Measurements from ENCODE around the gene KIAA1549.

The KIAA1549 gene

GRCh38 chr7:138962561-138963270 lies 18.5 kb downstream of the KIAA1549 start:
- no peak overlapping the region for H3K4me3 ChIP-seq (ENCODE audit: low read depth in 1 of 5, low read length in 5 of 5)
- no peaks in the 10 kb centered on the region for H3K9me3 ChIP-seq (ENCODE audit: control insufficient read depth in 5 of 5, low read length in 5 of 5)
- H3K27ac ChIP-seq (ENCODE audit: low read depth, low read length): no peak overlapping the region
- H3K27me3 ChIP-seq (ENCODE audit: control insufficient read depth in 5 of 5, insufficient read depth in 4 of 5, low read length in 5 of 5): no peaks in the 10 kb centered on the region
- no peaks in the 10 kb centered on the region for H3K36me3 ChIP-seq (ENCODE audit: control insufficient read depth in 5 of 5, insufficient read depth in 5 of 5, low read length in 5 of 5)
- no peak overlapping the region for H3K9ac ChIP-seq (ENCODE audit: low read length in 5 of 5)
- peaks cover 0 to 9% (median 5%) of the 10 kb centered on the region in 5 donors for H3K4me1 ChIP-seq (ENCODE audit: control insufficient read depth in 5 of 5, insufficient read depth in 5 of 5, low read length in 5 of 5)

GRCh38 chr7:138961159-138961558 lies 20.0 kb downstream of the KIAA1549 start:
- Histone ChIP-seq H3K27me3 (ENCODE audit: control insufficient read depth in 5 of 5, insufficient read depth in 4 of 5, low read length in 5 of 5) (no peaks in the 10 kb centered on the region), H3K9me3 (ENCODE audit: control insufficient read depth in 5 of 5, low read length in 5 of 5) (no peaks in the 10 kb centered on the region), H3K4me1 (ENCODE audit: control insufficient read depth in 5 of 5, insufficient read depth in 5 of 5, low read length in 5 of 5) (peaks cover 0 to 9% (median 5%) of the 10 kb centered on the region in 5 donors), H3K4me3 (ENCODE audit: low read depth in 1 of 5, low read length in 5 of 5) (no peak overlapping the region), H3K27ac (ENCODE audit: low read depth, low read length) (no peak overlapping the region), H3K9ac (ENCODE audit: low read length in 5 of 5) (no peak overlapping the region), H3K36me3 (ENCODE audit: control insufficient read depth in 5 of 5, insufficient read depth in 5 of 5, low read length in 5 of 5) (no peaks in the 10 kb centered on the region)

GRCh38 chr7:138958391-138958956 lies 22.7 kb downstream of the KIAA1549 start:
- Histone ChIP-seq H3K9me3 (ENCODE audit: control insufficient read depth in 5 of 5, low read length in 5 of 5) (no peaks in the 10 kb centered on the region), H3K27me3 (ENCODE audit: control insufficient read depth in 5 of 5, insufficient read depth in 4 of 5, low read length in 5 of 5) (no peaks in the 10 kb centered on the region), H3K4me1 (ENCODE audit: control insufficient read depth in 5 of 5, insufficient read depth in 5 of 5, low read length in 5 of 5) (peaks cover 0 to 9% (median 5%) of the 10 kb centered on the region in 5 donors), H3K36me3 (ENCODE audit: control insufficient read depth in 5 of 5, insufficient read depth in 5 of 5, low read length in 5 of 5) (no peaks in the 10 kb centered on the region), H3K9ac (ENCODE audit: low read length in 5 of 5) (no peak overlapping the region), H3K4me3 (ENCODE audit: low read depth in 1 of 5, low read length in 5 of 5) (no peak overlapping the region), H3K27ac (ENCODE audit: low read depth, low read length) (no peak overlapping the region)

- H3K27me3 ChIP-seq (ENCODE audit: control insufficient read depth in 5 of 5, insufficient read depth in 4 of 5, low read length in 5 of 5): no peaks in the 10 kb centered on the region
- H3K9ac ChIP-seq (ENCODE audit: low read length in 5 of 5): no peak overlapping the region
- H3K4me1 ChIP-seq (ENCODE audit: control insufficient read depth in 5 of 5, insufficient read depth in 5 of 5, low read length in 5 of 5): peaks cover 0 to 9% (median 5%) of the 10 kb centered on the region in 5 donors
- H3K36me3 ChIP-seq (ENCODE audit: control insufficient read depth in 5 of 5, insufficient read depth in 5 of 5, low read length in 5 of 5): no peaks in the 10 kb centered on the region
- H3K4me3 ChIP-seq (ENCODE audit: low read depth in 1 of 5, low read length in 5 of 5): no peak overlapping the region
- no peak overlapping the region for H3K27ac ChIP-seq (ENCODE audit: low read depth, low read length)
- no peaks in the 10 kb centered on the region for H3K9me3 ChIP-seq (ENCODE audit: control insufficient read depth in 5 of 5, low read length in 5 of 5)
Observed at GRCh38 chr7:138957753-138958390, 23.3 kb downstream of the KIAA1549 start.

DNA sequence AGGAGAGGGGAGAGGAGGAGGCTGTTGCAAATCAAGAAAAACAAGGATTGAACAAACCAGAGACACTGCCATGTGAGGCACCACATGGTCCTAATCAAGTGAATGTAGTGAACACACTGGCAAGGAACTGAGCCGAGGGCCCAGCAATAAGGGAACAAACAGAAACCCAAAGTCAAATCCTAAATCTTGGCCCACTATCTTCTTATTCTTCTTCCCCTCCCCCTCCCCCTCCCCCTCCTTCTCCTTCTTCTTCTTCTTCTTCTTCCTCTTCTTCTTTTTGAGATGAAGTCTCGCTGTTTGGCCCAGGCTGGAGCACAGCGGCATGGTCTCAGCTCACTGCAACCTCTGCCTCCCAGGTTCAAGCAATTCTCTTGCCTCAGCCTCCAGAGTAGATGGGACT lies 24.0 kb downstream of the KIAA1549 start:
- peaks cover 0 to 9% (median 5%) of the 10 kb centered on the region in 5 donors for H3K4me1 ChIP-seq (ENCODE audit: control insufficient read depth in 5 of 5, insufficient read depth in 5 of 5, low read length in 5 of 5)
- H3K27me3 ChIP-seq (ENCODE audit: control insufficient read depth in 5 of 5, insufficient read depth in 4 of 5, low read length in 5 of 5): no peaks in the 10 kb centered on the region
- H3K4me3 ChIP-seq (ENCODE audit: low read depth in 1 of 5, low read length in 5 of 5): no peak overlapping the region
- no peaks in the 10 kb centered on the region for H3K9me3 ChIP-seq (ENCODE audit: control insufficient read depth in 5 of 5, low read length in 5 of 5)
- H3K27ac ChIP-seq (ENCODE audit: low read depth, low read length): no peak overlapping the region
- no peak overlapping the region for H3K9ac ChIP-seq (ENCODE audit: low read length in 5 of 5)
- H3K36me3 ChIP-seq (ENCODE audit: control insufficient read depth in 5 of 5, insufficient read depth in 5 of 5, low read length in 5 of 5): no peaks in the 10 kb centered on the region

- Histone ChIP-seq H3K27me3 (ENCODE audit: control insufficient read depth in 5 of 5, insufficient read depth in 4 of 5, low read length in 5 of 5) (no peaks in the 10 kb centered on the region), H3K4me3 (ENCODE audit: low read depth in 1 of 5, low read length in 5 of 5) (no peak overlapping the region), H3K9ac (ENCODE audit: low read length in 5 of 5) (no peak overlapping the region), H3K4me1 (ENCODE audit: control insufficient read depth in 5 of 5, insufficient read depth in 5 of 5, low read length in 5 of 5) (no peaks in the 10 kb centered on the region), H3K27ac (ENCODE audit: low read depth, low read length) (no peak overlapping the region), H3K9me3 (ENCODE audit: control insufficient read depth in 5 of 5, low read length in 5 of 5) (no peaks in the 10 kb centered on the region), H3K36me3 (ENCODE audit: control insufficient read depth in 5 of 5, insufficient read depth in 5 of 5, low read length in 5 of 5) (no peaks in the 10 kb centered on the region)
Observed at GRCh38 chr7:138954545-138955475, 26.4 kb downstream of the KIAA1549 start.

DNA sequence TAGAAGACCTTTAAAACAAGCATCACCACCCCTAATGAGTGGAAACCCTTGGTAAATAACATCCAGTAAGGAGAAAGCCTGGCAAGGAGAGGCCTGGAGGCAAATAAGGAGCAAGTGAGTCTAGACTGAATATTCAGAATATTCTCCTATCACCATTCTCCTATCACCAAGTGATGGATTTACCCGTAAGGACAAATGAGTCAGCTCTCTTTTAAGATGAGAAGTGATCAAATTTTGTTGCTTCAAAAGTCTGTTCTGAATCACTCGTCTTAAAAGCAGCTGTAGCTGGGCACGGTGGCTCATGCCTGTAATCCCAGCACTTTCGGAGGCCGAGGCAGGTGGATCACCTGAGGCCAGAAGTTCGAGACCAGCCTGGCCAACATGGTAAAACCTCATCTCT lies 28.4 kb downstream of the KIAA1549 start:
- no peaks in the 10 kb centered on the region for H3K36me3 ChIP-seq (ENCODE audit: control insufficient read depth in 5 of 5, insufficient read depth in 5 of 5, low read length in 5 of 5)
- H3K27me3 ChIP-seq (ENCODE audit: control insufficient read depth in 5 of 5, insufficient read depth in 4 of 5, low read length in 5 of 5): no peaks in the 10 kb centered on the region
- H3K4me3 ChIP-seq (ENCODE audit: low read depth in 1 of 5, low read length in 5 of 5): no peak overlapping the region
- no peak overlapping the region for H3K9ac ChIP-seq (ENCODE audit: low read length in 5 of 5)
- no peaks in the 10 kb centered on the region for H3K9me3 ChIP-seq (ENCODE audit: control insufficient read depth in 5 of 5, low read length in 5 of 5)
- no peaks in the 10 kb centered on the region for H3K4me1 ChIP-seq (ENCODE audit: control insufficient read depth in 5 of 5, insufficient read depth in 5 of 5, low read length in 5 of 5)
- H3K27ac ChIP-seq (ENCODE audit: low read depth, low read length): no peak overlapping the region

GRCh38 chr7:138951953-138952352 lies 29.2 kb downstream of the KIAA1549 start:
- Histone ChIP-seq H3K27ac (ENCODE audit: low read depth, low read length) (no peak overlapping the region), H3K4me3 (ENCODE audit: low read depth in 1 of 5, low read length in 5 of 5) (no peak overlapping the region), H3K4me1 (ENCODE audit: control insufficient read depth in 5 of 5, insufficient read depth in 5 of 5, low read length in 5 of 5) (no peaks in the 10 kb centered on the region), H3K9ac (ENCODE audit: low read length in 5 of 5) (no peak overlapping the region), H3K27me3 (ENCODE audit: control insufficient read depth in 5 of 5, insufficient read depth in 4 of 5, low read length in 5 of 5) (no peaks in the 10 kb centered on the region), H3K36me3 (ENCODE audit: control insufficient read depth in 5 of 5, insufficient read depth in 5 of 5, low read length in 5 of 5) (no peaks in the 10 kb centered on the region), H3K9me3 (ENCODE audit: control insufficient read depth in 5 of 5, low read length in 5 of 5) (no peaks in the 10 kb centered on the region)

DNA sequence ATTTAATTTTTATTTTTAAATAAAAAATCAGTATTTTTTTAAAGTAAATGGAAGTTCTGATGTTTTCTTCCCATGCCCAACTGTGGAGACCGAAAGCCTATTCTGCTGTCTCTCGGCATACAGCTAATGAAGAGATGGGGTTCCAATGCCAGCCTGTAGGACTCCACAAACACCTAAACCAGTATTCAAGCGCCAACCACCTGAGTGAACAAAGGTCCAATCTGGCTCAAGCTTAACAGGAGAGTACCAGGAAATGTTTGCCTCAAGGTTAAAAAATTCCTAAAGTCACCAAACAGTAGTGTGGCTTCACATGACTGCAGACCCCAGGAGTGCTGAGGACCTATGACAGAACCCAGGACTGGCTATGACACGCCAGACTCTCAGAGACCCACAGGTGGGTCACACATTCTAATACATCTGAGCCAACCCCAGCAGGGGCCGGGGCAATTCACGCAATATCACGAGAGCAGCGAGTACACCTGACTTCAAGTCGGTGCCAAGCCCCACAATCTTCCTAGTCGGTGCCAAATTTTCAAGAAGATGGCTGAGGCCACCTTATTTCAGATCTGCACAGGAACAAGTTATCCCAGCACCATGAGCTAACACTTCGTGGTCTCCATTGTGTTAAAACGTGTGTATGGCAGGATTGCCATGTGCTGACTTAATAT lies 31.6 kb downstream of the KIAA1549 start:
- Histone ChIP-seq H3K4me1 (ENCODE audit: control insufficient read depth in 5 of 5, insufficient read depth in 5 of 5, low read length in 5 of 5) (no peaks in the 10 kb centered on the region), H3K27me3 (ENCODE audit: control insufficient read depth in 5 of 5, insufficient read depth in 4 of 5, low read length in 5 of 5) (no peaks in the 10 kb centered on the region), H3K27ac (ENCODE audit: low read depth, low read length) (no peak overlapping the region), H3K9me3 (ENCODE audit: control insufficient read depth in 5 of 5, low read length in 5 of 5) (no peaks in the 10 kb centered on the region), H3K9ac (ENCODE audit: low read length in 5 of 5) (no peak overlapping the region), H3K4me3 (ENCODE audit: low read depth in 1 of 5, low read length in 5 of 5) (no peak overlapping the region), H3K36me3 (ENCODE audit: control insufficient read depth in 5 of 5, insufficient read depth in 5 of 5, low read length in 5 of 5) (no peaks in the 10 kb centered on the region)
